SH-SY5Y (cell line): ENCODE results near the gene BRSK2.

Source experiments
- GATA2 ChIP-seq: IDR thresholded peaks from 2 replicates; pipeline ENCODE4 v1.6.1; 2011; ENCODE audit warnings: mild to moderate bottlenecking, low read depth, low read length
- GATA3 ChIP-seq: IDR thresholded peaks from 2 replicates; pipeline ENCODE4 v1.6.1; 2011; ENCODE audit warnings: low read depth, mild to moderate bottlenecking, low read length, moderate library complexity

BRSK2 gene

GRCh38 chr11:1415631-1416030 lies 25.9 kb downstream of the BRSK2 start:
- TF ChIP-seq GATA3 (no peak), GATA2 (no peak)

- TF ChIP-seq GATA3 (no peak), GATA2 (no peak)
These were observed 30.1 kb downstream of the BRSK2 start for GRCh38 chr11:1419811-1420210.

GRCh38 chr11:1421291-1421690 lies 31.6 kb downstream of the BRSK2 start:
- TF ChIP-seq GATA2: no peak

GRCh38 chr11:1422481-1422880 lies 32.7 kb downstream of the BRSK2 start:
- TF ChIP-seq GATA3: no peak
- no peak for TF ChIP-seq GATA2

DNA sequence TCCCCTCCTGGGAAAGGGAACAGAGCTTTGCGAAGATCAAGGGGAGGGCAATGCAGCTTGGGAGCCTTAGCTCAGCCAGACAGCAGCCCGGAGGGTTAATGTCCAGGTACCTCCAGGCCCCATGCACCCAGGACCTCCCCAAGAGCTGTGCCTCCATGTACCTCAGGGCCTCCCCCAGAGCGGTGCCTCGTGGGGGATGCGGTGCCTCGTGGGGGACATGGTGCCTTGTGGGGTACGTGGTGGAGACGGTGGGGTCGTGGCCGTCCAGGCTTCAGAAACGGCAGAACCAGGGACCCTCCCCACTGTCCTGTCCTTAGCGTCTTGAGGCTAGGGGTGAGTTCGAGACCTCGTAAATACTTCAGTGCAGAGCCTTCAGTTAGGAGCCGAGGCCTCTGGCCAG lies 33.2 kb downstream of the BRSK2 start:
- TF ChIP-seq GATA3 (no peak), GATA2 (no peak)

DNA sequence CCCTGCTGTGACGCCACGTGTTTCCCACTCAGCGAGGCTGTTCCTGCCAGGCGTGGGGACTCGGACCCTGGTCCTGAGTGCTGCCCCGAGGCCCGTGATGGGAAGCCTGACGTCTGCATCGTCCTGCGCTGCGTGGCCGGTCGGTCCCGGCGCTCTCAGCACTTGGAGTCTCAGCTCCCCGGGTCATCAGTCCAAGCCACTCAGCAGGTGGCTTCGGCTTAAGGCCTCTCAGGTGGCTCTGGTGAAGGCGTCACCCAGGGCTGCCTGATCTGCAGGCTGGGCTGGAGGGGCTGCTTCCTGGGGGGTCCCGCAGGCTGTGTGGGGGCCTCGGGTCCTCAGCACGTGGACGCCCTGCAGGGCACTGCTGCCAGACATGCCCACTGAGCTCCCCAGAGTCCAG lies 35.3 kb downstream of the BRSK2 start:
- TF ChIP-seq GATA3 (no peak), GATA2 (no peak)

DNA sequence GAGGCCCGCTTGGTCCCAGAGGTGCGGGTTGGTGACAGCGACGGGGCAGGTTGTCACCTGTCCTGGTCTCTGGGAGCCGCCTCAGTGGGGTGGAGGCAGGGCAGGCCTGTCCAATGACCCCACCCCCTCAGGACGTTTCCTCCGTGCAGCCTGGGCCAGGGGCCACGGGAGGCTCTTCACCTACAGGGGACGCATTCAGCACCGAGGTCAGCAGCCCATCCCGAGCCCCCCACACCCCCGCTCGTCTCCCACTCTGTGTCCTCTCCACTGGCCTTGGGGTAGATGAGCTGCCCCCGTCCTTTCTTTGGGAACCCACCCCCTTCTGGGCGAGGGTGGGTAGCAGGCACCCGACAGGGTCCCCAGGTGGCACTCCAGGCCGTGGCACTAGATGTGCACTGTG lies 35.7 kb downstream of the BRSK2 start:
- TF ChIP-seq GATA2 (no peak), GATA3 (no peak)

- no peak for TF ChIP-seq GATA2
- TF ChIP-seq GATA3: no peak
These were observed 39.1 kb downstream of the BRSK2 start for GRCh38 chr11:1428762-1429316.

- TF ChIP-seq GATA3 (no peak), GATA2 (no peak)
These were observed 43.8 kb downstream of the BRSK2 start for GRCh38 chr11:1433568-1433967.

GRCh38 chr11:1433977-1434640 lies 44.4 kb downstream of the BRSK2 start:
- no peak for TF ChIP-seq GATA2
- no peak for TF ChIP-seq GATA3

DNA sequence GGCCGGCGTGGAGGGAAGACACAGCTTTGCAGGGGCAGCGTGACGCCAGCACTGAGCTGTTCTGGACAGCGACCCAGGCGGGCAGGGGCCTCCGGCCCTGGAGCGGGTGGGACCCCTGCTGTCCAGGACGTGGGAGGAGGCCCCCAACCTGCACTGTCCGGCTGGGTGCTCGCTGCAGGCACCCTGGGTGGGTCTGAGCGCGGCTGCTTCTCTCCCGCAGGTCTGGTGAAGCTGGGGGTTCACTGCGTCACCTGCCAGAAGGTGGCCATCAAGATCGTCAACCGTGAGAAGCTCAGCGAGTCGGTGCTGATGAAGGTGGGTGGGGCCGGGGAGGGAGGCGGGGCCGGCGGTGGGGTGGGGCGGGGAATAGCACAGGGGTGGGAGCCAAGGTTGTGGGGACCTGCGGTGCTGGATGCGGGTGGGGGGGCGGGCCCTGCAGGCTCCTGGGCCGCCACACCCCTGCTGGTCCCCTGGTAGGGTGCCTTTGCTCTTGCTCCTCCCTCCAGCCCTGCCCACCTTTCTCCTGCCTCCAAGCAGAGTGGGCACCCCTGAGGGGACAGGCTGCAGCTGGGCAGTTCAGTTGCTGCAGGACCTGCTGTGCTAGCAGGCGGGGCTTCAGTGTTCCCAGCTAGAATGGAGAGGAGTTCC lies 46.2 kb downstream of the BRSK2 start:
- TF ChIP-seq GATA2: no peak
- no peak for TF ChIP-seq GATA3

DNA sequence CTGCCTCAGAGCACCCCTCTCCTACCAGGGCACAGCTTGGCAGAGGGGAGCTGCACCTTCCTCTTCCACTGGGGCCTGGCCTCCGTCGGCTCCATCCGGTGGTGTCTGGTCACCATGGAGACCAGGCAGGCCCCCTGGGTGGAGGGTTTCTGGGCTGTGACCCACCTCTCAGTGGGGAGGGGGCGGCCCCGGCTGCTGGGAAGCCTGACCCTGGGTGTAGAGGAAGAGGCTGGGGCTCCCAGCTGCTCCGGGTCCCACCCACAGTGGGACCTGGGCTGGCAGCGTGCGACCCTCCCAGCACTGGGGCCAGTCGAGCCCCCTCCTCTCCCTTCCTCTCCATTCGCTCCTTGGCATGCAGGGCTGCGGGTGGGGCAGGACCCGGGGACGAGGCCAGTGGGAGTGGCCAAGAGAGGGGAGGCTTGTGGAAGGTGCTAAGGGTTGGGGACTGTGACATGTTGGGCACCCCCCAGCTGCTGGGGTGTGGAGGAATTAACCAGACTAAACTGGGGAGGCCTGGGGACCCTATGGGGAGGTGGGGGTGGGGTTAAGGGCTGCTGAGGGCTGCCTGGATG lies 46.8 kb downstream of the BRSK2 start:
- no peak for TF ChIP-seq GATA3
- TF ChIP-seq GATA2: no peak

DNA sequence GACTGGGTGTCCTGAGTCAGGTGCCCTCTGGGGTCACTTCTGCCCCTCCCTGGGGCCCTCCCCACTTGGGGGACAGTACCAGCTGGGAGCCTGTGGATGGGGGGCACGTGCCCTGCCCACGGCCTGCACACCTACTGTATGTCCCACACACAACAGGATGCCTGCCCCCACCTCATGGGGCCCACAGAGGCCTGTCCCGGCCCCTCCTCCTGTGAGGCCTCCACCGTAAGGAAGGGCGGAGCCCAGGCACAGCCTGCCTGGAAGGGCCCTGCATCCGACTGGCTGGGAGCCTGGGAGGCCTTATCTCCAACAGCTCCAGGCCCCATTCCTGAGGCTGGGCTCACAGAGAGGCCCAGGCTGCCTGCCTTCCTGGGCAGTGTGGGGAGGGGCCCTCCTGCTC lies 47.8 kb downstream of the BRSK2 start:
- no peak for TF ChIP-seq GATA3
- TF ChIP-seq GATA2: peak; percentile 26; the same call in 1 of the 2 replicates

- TF ChIP-seq GATA2: no peak
These were observed 48.7 kb downstream of the BRSK2 start for GRCh38 chr11:1438261-1438966.

DNA sequence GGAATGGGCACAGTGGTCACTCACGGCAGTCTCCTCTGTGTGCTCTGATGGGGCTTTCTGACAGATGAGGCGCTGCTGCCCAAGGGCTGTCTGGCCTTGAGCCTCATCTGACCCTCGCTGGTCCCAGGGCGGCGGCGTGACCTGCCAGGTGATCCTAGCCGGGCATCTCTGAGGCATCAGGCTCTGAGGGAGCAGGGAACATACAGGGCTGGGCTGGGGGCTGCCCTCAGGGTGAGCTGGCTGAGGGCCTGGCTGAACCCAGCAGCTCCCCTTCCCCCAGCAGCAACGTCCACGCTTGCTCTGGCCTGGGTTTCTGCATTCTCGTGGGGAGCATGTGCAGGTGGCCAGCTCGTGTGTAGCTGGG lies 49.2 kb downstream of the BRSK2 start:
- TF ChIP-seq GATA2 (no peak), GATA3 (no peak)
